OCI-LY3 (cell line): Measurements from ENCODE around the gene MAFG.
A peak's percentile ranks its signal among the peaks of the same experiment; 100 is the strongest.

ENCODE experiments used
- H2AFZ ChIP-seq: fragments of 200-600, 300-600 bp; shearing (Covaris generic); 2 replicates; pipeline ENCODE4 v1.6.0; 2014; ENCODE audit warnings: antibody characterized with exemption, low read depth, low read length
- H3K27ac ChIP-seq: fragments of 200-600, 300-600 bp; sonication (generic); 2 replicates; pipeline ENCODE4 v1.5.1; 2014; ENCODE audit warnings: mild to moderate bottlenecking, low read length, moderate library complexity, mixed read lengths
- H3K27me3 ChIP-seq: fragments of 200-600, 300-600 bp; sonication (generic); 2 replicates; pipeline ENCODE4 v1.6.1; 2014; ENCODE audit warnings: low read depth, low read length, mixed read lengths
- H3K36me3 ChIP-seq: fragments of 200-600, 300-600 bp; sonication (generic); replicated peaks from 2 replicates; pipeline ENCODE3; 2014; ENCODE audit warnings: low read depth, low read length, mixed read lengths
- H3K4me1 ChIP-seq: fragments of 300-600, 200-600 bp; sonication (generic); 2 replicates; pipeline ENCODE4 v1.6.1; 2014; ENCODE audit warnings: low read length, mixed read lengths
- H3K4me2 ChIP-seq: fragments of 200-600, 300-600 bp; sonication (generic); 2 replicates; pipeline ENCODE4 v1.6.1; 2014; ENCODE audit warnings: low read length, mixed read lengths
- H3K4me3 ChIP-seq: fragments of 300-600, 200-600 bp; sonication (generic); 2 replicates; pipeline ENCODE4 v1.5.1; 2014; ENCODE audit warnings: antibody characterized with exemption, mild to moderate bottlenecking, low read length, moderate library complexity
- H3K79me2 ChIP-seq: fragments of 300-600, 200-600 bp; shearing (Covaris generic); 2 replicates; pipeline ENCODE4 v1.6.1; 2014; ENCODE audit warnings: mild to moderate bottlenecking, low read length, mixed read lengths
- H3K9ac ChIP-seq: fragments of 300-600, 200-600 bp; shearing (Covaris generic); 2 replicates; pipeline ENCODE4 v1.6.0; 2014; ENCODE audit warnings: mild to moderate bottlenecking, low read length, moderate library complexity
- H3K9me3 ChIP-seq: fragments of 200-600, 300-600 bp; shearing (Covaris generic); 2 replicates; pipeline ENCODE4 v1.6.1; 2014; ENCODE audit warnings: low read length, mixed read lengths; ENCODE audit not compliant: insufficient read depth
- H4K20me1 ChIP-seq: fragments of 200-600, 300-600 bp; sonication (generic); 2 replicates; pipeline ENCODE4 v1.6.1; 2016; ENCODE audit warnings: low read length, mixed read lengths; ENCODE audit not compliant: insufficient read depth
- EZH2phosphoT487 ChIP-seq: fragments of 200-600 bp; shearing (Covaris generic); IDR thresholded peaks from 2 replicates; pipeline ENCODE4 v1.6.1; 2018; ENCODE audit warnings: antibody characterized with exemption, mixed run types, low read depth
- TF ChIP-seq, protein P1 (sequence below): fragments of 200-600, 300-600 bp; sonication (generic); IDR thresholded peaks from 2 replicates; pipeline ENCODE4 v1.5.1; 2014; ENCODE audit warnings: antibody characterized with exemption, low read length, low read depth

The MAFG gene

DNA sequence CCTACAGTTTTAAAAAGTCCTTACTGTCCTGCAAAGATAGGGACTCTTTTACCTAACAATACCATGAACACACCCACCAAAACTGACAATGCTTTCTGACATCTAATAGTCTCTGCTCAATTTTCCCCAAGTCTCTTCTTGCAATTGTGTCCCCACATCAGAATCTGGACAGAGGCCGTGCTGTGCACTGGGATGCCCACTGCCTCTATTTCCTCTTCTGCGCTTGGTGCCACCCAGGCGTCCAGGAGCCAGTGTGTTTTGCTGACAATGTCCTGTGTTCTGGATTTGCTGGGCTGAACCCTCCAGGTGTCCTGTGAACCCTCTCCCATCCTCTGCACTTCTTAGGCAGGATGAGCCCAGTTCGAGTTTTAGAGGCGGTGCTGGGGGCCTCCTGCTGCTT lies 50.0 kb downstream of the MAFG start:
- no peak overlapping the region for H2AFZ ChIP-seq
- H3K9ac ChIP-seq, result no peak overlapping the region
- peaks cover 28% of the 10 kb centered on the region for H3K36me3 ChIP-seq
- peaks cover 12% of the 10 kb centered on the region for H3K4me1 ChIP-seq
- H3K27ac ChIP-seq, result no peak overlapping the region
- no peak overlapping the region for H3K4me3 ChIP-seq
- H4K20me1 ChIP-seq, result no peaks in the 10 kb centered on the region
- TF ChIP-seq, protein P1, sequence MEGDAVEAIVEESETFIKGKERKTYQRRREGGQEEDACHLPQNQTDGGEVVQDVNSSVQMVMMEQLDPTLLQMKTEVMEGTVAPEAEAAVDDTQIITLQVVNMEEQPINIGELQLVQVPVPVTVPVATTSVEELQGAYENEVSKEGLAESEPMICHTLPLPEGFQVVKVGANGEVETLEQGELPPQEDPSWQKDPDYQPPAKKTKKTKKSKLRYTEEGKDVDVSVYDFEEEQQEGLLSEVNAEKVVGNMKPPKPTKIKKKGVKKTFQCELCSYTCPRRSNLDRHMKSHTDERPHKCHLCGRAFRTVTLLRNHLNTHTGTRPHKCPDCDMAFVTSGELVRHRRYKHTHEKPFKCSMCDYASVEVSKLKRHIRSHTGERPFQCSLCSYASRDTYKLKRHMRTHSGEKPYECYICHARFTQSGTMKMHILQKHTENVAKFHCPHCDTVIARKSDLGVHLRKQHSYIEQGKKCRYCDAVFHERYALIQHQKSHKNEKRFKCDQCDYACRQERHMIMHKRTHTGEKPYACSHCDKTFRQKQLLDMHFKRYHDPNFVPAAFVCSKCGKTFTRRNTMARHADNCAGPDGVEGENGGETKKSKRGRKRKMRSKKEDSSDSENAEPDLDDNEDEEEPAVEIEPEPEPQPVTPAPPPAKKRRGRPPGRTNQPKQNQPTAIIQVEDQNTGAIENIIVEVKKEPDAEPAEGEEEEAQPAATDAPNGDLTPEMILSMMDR, result no peak
- TF ChIP-seq EZH2phosphoT487, result no peak
- H3K79me2 ChIP-seq, result peaks cover 11% of the 10 kb centered on the region
- H3K9me3 ChIP-seq, result no peaks in the 10 kb centered on the region
- H3K4me2 ChIP-seq, result no peak overlapping the region
- no peaks in the 10 kb centered on the region for H3K27me3 ChIP-seq

DNA sequence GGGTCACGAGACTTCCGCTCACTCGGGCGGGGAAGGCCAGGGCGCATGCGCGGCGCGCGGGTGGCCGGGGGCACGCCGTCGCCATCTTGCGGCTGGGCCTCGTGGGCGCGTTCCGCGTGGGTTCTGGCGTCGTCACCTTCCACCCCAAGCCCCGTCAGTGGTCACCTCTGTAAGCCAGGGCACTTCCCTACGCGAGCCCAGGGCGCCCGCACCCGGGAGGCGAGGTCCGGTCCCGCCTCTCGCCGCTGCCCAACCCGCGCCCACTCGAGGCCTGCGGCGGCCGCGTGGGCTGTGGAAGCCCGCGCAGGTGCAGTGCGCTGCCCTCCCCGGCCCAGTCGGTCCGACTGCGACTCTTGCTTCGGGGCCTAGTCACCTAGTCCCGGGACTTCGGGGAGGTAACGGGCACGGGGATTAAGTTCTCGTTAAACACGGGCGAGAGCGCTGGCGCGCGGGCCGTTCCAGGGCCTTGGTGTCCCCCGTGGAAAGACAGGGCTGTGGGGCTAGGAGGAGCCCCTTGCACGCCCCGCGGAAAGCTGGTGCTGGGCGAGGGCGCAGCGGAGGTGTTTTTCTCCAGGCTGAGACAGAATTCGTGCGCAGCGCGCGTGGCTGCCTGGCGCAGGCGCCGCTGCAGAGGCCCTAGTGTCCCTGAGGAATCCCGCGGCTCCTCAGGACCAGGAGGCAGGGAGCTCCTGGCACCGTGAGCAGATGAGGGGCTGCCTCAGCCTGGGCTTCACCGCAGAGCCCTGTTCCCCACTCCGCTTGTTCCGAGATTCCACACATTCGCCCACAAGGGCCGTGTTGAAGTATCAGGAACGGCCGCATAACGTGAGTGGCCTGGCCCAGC lies 55.9 kb downstream of the MAFG start:
- Histone ChIP-seq H4K20me1 (peaks cover 23% of the 10 kb centered on the region), H3K4me3 (peak overlapping the region; percentile 80), H3K4me1 (peaks cover 32% of the 10 kb centered on the region), H3K36me3 (peaks cover 26% of the 10 kb centered on the region), H2AFZ (0 out of 2 replicates have a peak overlapping the region, but pooled peaks have one; percentile 28), H3K27ac (peak overlapping the region; percentile 83), H3K27me3 (no peaks in the 10 kb centered on the region), H3K79me2 (peaks cover 43% of the 10 kb centered on the region), H3K9ac (peak overlapping the region; percentile 96), H3K9me3 (no peaks in the 10 kb centered on the region), H3K4me2 (peak overlapping the region; percentile 70)
- TF ChIP-seq, protein P1, result peak; percentile 17
- no peak for TF ChIP-seq EZH2phosphoT487

DNA sequence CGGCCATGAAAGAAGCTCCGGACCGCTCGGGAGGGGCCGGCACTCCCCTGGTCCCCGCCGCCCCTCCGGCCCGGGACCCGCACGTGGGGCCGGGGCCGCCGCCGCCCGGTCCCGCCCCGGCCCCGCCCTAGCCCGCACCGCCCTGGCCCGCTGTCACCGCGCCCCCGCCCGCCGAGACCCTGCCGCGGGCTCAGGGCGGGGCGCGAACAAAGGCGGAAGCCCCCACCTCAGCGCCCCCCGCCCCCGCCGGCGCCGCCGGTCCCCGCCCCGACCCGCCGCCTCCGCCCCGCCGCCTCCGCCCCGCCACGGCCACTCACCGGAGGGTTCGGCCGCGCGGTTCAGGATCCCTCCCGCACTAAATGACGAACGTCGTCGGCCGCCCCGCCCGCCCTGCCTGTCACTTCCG lies 56.6 kb downstream of the MAFG start, which contains the start of gene ARHGDIA:
Gene ARHGDIA, minus strand, starts transcription at position 357 of the 406 bp plus-strand sequence. CDS start 1,407 bp downstream, outside the sequence.
- TF ChIP-seq, protein P1, result no peak
- TF ChIP-seq EZH2phosphoT487, result no peak
- peak within 1 kb of the TSS; percentile 83 for H3K27ac ChIP-seq
- peak within 1 kb of the TSS; percentile 80 for H3K4me3 ChIP-seq

More for the DNA sequence above, 56.6 kb downstream of the MAFG start, which contains the start of gene ARHGDIA:
- peaks cover 35% of the 10 kb centered on the region for H3K4me1 ChIP-seq
- H2AFZ ChIP-seq, result 0 out of 2 replicates have a peak within 1 kb of the TSS, but pooled peaks have one; percentile 28
- H3K36me3 ChIP-seq, result peaks cover 26% of the 10 kb centered on the region
- no peaks in the 10 kb centered on the region for H3K27me3 ChIP-seq
- no peaks in the 10 kb centered on the region for H3K9me3 ChIP-seq
- H3K9ac ChIP-seq, result peak within 1 kb of the TSS; percentile 97
- H3K4me2 ChIP-seq, result peak within 1 kb of the TSS; percentile 94
- H3K79me2 ChIP-seq, result peaks cover 43% of the 10 kb centered on the region
- peaks cover 25% of the 10 kb centered on the region for H4K20me1 ChIP-seq
